ENCODE measurements around the gene ST7.

DNA sequence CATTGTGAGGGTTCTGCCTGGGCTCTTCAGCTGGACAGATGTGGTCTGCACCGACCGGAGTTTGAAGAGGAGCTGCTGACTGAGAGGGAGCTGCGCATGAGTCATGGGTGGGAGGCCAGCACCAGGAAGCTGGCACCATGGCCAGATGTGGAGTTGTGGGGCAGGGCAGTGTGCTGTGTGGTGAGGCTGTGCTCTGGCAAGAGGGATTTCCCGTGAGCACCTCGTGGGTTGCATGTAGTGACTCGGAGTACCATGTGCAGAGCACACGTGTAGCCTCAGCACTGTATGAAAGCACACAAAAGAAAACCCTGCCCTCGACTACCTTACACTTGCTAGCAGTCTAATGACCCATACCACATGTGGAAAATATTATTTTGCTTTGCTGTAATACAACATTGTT, 266.2 kb downstream of the ST7 start:
- TF ChIP-seq EZH2 (IDR thresholded peaks at IDR 0.05; ENCODE audit: borderline replicate concordance, low read length): no peak
- TF ChIP-seq, protein P1, sequence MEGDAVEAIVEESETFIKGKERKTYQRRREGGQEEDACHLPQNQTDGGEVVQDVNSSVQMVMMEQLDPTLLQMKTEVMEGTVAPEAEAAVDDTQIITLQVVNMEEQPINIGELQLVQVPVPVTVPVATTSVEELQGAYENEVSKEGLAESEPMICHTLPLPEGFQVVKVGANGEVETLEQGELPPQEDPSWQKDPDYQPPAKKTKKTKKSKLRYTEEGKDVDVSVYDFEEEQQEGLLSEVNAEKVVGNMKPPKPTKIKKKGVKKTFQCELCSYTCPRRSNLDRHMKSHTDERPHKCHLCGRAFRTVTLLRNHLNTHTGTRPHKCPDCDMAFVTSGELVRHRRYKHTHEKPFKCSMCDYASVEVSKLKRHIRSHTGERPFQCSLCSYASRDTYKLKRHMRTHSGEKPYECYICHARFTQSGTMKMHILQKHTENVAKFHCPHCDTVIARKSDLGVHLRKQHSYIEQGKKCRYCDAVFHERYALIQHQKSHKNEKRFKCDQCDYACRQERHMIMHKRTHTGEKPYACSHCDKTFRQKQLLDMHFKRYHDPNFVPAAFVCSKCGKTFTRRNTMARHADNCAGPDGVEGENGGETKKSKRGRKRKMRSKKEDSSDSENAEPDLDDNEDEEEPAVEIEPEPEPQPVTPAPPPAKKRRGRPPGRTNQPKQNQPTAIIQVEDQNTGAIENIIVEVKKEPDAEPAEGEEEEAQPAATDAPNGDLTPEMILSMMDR (conservative IDR thresholded peaks at IDR 0.05 in 1 of 2, IDR thresholded peaks at IDR 0.05 in 1 of 2; ENCODE audit: extremely low read depth in 1 of 2, insufficient read depth in 1 of 2, low read depth in 1 of 2, low read length in 2 of 2): no peak

Data from mammary epithelial cell (primary cell).